Activated CD4-positive, alpha-beta T cell treated with anti-CD3 and anti-CD28 coated beads, Interleukin-10, Interleukin-2, amounts not matched to agents 100 ng/mL and 50 ng/mL, durations not matched to agents 16 hours and 8 hours (primary cell): ENCODE measurements around the gene RPS27.
A peak's percentile ranks its signal among the peaks of the same experiment; 100 is the strongest.

Source experiments
- DNase-seq: peaks from one replicate; pipeline ENCODE4 v3.0.0-alpha.2; 2020

RPS27 gene

DNA sequence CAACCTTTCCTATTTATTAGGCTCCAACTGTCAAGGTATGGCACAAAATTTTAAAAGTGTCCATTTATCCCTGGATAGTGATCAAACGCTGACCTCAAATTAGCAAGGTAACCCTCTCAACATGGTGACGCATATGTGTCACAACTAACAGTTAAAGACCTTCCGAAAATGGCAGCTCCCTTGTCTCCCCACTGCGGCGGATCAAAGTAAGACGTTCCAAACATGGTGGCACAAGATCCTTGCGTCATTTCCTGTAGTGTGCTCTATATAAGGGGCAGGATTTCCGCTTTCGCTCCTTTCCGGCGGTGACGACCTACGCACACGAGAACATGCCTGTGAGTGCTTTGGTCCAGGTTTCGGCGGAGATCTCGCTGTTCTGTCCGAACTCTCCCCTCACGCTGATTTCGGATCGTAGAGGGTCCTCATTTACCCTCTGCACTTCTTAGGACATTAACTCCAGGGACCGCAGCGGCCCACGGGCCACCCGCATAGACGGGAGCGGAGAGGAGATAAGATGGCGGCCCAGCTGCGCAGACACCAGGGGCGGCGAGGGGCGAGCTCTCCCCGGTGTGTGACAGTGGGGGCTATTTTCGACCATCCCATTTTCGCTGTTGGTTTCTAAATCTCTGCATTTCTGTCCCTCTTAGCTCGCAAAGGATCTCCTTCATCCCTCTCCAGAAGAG, at the start of gene RPS27:
RPS27 (plus strand) TSS at position 295 of the 683 bp plus-strand sequence; CDS start at position 330, 35 bp downstream.
- peak; percentile 97 for DNase-seq

DNA sequence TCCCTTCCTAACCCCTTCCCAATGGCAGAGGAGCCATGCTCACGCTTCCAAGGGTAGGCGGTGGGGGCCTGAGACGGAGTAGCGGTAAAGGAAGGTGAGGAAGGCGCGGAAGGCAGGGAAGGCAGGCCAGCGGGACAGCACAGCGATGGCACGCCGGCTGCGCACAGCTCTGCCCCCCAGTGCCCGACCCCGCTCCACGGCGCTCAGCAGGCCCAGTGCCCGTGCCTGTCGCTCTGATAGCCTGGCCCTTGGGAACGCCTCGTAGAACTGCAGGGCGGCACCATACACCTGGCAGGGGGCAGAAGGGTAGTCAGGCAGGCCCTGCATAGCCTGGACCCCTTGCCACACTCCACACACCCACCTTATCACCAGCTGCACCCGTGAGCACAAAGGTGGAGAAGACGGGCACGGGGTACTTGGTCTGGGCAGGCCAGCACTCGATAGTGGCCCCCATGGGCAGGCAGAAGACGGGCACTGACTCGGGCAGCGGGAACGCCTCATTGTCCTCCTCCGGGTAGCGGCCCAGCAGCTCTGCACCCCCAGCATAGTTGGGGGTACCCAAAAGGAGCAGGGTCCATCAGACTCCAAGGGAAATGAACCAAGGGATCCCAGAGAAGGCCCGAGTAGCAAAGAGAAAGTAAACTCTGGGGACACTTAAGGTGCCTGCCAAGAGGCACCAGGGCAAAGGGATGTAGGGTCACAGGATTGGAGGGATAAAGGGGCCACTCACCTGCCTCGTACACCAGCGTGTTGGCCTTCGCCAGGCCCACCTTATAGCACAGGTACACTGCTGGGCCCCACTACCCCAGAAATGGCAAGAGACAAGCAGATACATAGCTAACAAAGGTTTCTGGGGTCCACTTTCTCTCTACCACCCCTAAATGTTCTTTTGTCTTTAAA, 48.5 kb upstream of the RPS27 start:
- no peak for DNase-seq

DNA sequence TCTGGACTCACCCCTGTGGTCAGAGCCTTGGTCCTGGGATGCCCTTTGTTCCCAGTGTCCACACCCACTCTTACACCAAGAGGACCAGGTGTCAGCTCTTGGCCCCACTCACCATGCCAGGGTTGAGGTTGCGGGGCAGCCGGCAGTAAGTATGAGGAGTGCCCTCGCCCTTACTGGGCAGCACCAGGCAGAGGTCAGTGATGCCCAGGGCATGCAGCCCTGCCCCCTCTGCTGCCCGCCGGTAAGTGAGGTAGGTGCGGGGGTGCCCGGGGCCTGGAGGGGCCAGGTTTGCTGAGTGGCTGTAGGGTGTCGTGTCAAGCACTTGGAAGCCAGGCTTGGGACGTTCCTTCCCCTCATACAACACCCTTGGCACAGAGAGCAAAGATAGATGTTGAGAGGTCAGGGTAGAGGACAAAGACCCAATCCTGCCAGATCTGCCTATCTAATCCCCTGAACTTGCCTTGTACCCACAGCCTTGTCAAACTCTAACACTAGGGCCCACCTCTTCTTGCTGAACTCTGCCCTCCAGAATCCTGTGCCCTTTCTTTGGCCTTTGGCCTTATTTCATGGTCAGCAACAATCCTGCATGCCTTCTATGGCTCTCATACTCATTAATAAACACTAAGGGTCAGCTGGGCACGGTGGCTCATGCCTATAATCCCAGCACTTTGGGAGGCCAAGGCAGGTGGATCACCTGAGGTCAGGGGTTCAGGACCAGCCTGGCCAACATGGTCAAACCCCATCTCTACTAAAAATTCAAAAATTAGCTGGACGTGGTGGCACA, 47.6 kb upstream of the RPS27 start:
- DNase-seq = no peak

DNA sequence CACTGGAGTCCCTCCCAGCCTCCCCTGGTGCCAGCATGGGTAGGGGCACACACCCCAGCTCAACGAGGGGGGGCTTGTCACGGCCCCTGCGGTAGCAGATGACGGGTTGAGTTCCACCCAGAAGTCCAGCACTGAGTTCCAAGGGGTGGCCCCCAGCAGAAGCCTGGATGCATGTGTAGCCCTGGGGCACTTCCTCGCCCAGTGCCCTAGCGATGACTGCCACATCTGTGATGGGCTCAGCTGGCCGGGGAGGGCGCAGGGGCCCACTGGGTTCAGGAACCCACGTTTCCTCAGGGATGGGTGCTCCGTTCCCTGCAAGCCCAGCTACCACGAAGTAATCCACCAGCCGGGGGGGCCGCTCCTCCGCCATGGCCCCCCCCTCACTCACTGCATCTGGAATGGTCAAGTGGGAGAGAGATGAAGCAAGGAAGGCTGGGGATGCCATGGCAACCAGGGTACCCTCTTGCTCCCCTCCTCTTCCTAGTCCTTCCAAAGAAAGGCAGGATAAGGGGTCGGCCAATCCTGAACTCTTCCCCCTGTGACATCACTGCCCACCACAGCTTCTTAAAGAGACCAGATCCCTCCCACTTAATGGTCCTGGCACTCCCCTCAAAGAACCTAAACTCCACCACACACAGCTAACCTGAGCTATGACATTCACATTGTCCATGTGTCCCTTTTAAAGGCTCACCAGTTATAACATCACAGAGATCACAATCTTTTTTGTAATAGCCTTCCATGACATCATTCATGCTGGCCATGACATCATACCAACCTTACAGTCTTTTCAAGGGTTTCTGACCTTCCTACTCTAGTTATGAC, 46.3 kb upstream of the RPS27 start:
- DNase-seq = no peak

DNA sequence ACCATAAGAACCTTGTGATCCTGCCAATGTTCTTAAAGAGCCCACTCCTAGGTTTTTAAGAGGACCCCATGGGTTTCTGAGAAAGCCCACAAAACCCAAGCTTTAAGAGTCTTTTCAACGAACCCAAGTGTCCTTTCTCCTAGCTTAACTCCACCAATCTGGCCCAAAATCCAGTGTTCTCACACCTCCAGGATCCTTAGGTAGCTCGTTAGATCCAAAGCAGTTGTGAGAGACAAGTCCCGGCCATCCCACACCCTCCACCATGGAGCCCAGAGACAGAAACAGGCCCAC, 45.8 kb upstream of the RPS27 start:
- no peak for DNase-seq

DNA sequence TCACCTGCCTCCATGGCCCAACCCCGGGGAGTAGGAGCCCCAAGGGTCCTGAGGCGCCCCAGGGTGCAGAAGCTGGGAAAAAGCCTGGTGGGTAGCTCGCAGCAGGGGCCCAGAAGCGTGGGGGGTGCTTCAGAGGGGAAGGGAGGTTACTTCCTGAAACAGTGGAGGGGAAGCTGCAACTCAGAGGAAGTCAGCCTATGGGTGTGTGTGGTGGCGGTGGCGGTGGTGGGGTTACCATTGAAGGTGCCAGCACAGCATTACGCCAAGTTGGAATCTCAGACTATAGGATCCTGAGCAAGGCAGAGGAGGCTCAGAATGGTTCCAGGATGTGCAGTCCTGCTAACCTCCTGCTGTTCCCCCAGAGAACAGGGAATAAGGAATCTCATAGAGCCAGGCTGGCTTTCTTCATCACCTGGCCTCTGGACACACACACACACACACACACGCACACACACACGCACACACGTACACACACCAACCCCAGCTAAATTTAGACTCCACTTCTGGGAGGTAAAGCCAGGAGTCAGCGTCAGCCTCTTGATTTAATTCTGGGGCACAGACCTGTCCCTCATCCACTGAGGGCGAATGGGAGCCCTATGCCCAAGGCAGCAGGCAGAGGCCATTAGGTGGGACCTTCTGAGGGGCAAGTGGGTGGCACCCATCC, 45.3 kb upstream of the RPS27 start:
- DNase-seq = peak; percentile 84

DNA sequence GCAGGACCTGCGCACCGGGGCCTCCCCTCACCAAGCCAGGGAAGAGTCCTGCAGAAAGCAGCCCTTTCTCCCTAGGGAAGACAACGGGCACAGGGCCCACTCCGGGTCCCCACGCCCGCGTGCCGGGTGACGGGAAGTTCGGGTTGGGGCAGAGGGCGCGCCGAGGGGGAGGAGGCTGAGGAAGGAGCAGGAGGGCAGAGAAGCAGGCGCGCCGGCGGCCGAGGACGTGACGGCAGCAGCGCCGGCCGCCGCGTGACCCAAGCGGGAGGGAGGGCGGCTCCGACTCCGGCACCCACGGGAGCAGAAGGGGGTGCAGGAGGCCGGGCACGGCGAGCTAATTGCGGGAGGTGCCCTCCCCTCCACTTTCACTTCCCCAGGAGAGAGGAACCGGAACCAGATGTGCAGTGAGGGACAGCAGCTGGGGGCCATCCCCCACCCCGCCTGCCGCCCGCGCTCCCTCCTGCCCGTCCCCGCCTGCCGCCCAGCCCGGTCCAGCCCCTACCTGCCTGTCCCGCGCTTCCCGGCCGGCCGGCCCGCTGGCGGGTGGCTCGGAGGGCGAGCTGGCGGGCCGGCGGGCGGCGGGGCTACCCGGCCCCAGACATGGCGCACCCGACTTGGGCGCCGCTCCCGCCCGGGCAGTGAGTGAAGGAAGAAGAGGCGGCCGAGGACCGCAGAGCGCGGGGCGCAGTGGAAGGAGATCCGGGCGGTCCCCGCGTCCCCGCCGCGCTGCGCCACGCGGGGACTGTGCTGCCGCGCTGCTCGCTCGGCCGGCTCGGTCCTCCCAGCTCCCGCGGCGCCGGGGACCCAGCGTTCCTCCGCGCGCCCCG, 44.6 kb upstream of the RPS27 start:
- DNase-seq = peak; percentile 86

DNA sequence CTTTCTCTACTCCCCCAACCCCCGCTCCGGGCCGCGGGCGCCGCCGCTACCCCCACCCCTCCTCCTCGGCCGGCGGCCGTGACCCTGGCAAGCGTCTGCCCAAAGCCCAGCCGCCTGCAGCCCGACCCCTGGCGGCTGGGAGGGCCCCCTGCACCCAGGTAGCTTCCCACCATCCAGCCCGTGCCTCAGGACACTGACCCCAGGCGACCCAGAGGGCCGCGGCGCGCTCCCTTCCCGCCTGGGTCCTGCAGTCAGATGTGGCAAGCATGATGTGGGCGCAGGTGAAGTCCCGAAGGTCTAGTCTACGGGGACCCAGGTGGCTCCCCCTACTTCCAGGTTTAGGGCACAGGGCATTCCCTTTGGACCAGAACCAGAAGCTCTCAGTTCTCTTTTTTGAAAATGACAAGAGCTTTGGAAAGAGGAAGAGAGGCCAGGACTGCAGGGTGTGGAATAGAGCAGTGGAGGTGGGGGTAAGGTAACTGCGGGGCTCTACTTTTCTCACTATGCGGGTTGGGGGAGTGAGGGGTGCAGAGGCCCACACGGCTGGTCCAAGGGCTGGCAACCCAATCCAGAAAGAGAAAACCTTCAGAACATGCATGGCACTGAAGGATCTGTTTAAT, 43.8 kb upstream of the RPS27 start, which contains the start of gene DENND4B:
DENND4B (minus strand) TSS at position 97 of the 620 bp plus-strand sequence. CDS start 2,344 bp downstream, outside the sequence.
- DNase-seq = peak; percentile 89

DNA sequence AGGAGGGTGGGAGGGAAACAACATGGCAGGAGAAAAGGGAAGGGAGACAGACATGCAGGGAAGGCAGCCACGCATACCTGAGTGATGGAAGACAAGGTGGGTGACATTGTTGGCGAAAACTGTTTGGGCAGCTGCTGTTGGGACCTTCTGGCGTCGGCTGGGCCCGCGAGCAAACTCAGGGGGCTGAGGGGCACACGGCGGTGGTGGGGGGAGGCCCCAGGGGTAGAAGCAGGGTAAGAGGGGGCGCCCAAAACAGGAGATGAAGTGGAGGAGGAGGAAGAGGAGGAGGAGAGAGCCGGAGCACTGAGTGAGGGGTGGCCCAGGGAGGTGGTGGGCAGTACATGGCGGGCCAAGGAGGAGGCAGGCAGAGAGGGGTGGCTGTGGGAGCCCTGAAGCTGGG, 39.4 kb upstream of the RPS27 start:
- DNase-seq = no peak

DNA sequence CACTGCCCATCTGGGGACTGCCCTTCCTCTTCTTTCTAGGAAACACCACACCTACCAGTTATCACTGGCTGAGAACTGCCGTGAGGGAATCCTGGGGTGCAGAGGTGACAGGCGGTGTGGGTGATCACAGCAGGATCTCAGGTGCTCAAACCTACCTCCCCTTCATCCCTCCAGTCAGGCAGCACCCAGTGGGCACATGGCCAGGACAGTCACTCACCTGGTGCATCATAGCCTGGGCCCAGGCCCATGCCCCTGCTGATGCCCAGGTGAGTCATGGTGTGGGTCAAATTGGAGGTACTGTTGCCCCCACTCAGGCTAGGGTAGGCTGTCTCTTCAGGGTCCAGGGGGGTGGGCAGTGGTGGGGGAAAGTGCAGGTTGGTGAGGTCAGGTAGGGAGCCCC, 38.8 kb upstream of the RPS27 start:
- no peak for DNase-seq

DNA sequence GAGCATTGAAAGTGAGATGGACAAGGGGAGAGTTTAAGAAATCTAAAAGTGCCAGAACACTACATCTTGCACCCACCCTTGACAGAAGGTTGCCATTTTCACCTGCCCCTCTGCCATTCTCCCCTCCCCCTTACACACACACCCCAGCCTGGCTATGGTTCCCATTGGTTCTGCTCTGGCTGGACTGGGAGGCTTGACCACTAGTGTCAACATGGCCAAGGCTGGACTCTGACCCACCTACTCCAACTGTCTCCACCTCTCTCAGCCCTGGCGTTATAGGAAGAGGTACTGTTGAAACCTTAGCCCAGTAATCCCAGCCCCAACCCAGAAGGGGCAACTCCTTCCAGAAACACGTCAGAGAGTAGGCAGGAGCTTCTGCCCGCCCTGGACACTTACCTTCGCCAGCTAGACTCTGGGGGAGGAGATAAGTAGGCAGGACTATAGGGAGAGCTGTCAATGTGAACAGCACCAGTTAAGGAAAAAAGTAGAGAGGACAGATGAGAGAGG, 36.6 kb upstream of the RPS27 start:
- DNase-seq = no peak

DNA sequence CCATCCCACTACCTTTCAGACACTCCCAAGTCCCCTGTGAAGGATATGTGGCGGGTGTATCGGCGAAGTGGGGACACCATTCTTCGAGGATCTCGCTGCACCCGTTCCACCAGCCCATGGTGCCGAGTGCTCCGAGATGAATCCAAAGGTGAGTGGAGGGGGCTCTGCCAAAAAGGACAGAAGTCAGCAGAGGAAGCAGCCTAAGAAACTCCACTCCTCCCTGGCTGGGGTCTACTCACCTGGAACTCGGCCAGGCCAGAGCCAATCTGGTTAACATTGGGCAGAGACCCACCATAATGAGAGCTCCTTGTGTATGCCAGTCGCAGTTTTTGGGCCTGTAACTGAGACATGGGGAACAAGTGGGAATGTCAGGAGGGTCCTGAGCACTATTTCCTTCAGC, 35.7 kb upstream of the RPS27 start:
- DNase-seq = no peak

DNA sequence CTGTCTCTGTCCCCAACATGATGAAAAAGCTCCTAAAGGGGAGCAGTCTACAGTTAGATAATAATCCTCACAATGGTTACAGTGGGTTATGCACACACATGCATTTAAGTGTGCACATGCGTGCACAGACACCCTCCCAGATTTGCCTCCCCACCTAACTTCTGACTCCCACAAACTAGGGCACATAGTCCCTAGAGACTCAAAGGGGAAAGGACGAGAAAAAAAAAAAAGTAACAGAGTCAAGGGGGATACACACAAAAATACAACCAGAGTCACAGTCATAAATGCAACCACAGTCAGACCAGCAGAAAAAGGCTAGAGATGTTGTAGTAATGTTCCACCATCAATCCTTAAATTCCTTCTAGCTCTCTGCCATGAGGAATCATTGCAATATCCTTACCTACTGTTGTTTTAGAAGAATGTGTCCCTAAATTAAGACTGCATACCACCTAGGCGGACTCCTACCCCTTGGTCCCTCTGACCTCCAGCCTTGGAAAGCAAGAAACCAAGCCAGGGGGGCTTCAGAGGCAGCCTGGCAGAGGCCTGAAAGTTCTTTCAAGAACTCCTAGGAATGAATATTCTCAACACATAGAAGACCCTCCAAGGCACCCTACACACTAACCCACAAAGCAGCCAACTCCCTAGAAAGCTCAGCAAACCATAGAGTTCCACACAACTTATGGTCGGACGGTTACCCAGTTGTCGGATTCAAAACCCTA, 33.4 kb upstream of the RPS27 start:
- DNase-seq = no peak

DNA sequence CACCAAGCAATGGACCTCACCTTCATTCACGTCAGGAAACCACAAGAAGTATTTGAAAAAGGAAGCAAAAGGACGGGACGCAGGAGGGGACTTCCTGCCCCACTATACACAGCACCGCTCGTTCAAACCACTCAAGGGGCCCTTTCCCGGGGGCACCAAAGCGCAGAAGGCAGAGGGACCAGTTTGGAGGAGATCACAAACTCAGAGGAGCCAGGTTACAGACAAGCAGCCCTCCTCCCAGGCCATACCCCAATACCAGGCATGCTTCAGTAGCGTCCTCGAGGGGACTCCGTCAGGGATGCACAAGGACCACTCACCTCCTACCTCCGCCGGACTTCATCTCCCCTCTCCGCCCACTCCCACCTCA, 32.8 kb upstream of the RPS27 start:
- DNase-seq = peak; percentile 60

DNA sequence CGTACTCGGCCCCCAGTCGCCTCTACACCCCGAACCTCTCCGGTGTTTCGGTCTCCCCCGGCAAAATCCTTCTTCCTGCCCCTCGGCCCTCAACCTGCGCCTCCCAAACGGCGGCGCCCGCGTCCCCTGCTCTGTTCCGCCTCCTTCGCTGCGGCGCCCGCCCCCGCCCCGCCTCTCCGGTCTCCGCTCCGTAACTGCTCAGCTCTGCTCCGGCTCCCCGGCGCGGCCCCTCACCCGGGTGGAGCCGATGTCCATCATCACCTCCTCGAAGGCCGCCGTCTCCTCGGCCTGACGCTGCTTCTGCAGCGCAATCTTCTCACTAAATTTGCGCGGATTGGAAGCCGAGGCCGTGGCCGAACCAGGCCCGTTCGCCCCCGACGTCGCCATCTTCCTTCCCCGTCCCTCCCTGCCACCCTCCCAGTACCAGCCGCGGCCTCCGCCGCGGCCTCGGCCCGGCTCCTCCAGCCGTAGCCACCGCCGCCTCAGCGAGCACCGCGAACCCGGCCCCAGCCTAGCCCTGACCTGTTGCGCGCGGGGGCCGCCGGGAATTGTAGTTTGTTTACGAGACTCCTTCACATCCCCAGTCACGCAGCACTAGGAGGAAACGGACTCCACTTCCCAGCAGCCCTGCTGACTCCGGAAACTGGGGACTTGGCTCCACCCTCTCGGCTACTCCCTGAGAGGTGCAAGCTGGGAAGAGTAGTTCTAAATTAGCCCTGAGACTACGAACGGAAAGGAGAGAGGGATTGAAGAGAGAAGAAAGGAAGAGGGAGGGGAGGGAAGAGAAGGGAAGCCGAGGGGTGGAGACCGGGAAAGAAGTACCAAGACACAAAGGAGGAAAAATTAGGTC, 32.2 kb upstream of the RPS27 start, which contains the start of gene CRTC2:
CRTC2 (minus strand) TSS at position 502 of the 850 bp plus-strand sequence; CDS start at position 387, 115 bp downstream.
- peak; percentile 99 for DNase-seq

DNA sequence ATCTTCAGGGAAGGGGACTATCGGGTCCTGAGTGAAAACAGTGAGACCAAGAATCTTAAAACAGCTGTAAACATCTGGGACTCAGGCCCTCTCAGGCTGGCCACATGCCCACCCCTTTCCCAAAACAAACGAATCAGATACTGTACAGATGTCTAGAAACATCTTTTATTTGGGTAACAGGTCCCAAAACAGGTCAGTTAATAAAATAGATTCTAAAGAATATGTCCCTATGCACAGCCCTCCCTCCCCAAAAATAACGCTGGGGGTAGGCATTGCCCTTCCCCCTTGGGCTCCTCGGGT, 31.7 kb upstream of the RPS27 start:
- no peak for DNase-seq

DNA sequence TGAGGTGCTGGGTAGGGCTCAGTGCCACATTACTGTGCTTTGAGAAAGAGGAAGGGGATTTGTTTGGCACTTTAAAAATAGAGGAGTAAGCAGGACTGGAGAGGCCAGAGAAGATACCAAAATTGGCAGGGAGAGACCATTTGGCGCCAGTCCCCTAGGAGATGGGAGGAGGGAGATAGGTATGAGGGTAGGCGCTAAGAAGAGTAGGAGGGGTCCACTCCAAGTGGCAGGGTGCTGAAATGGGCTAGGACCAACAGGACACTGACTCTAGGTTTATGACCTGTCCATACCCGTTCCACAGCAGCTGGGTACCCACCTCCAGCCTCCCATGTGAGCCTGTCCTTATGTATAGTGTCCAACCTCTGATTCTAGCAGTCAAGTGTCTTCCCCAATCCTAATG, 31.1 kb upstream of the RPS27 start:
- DNase-seq = no peak

DNA sequence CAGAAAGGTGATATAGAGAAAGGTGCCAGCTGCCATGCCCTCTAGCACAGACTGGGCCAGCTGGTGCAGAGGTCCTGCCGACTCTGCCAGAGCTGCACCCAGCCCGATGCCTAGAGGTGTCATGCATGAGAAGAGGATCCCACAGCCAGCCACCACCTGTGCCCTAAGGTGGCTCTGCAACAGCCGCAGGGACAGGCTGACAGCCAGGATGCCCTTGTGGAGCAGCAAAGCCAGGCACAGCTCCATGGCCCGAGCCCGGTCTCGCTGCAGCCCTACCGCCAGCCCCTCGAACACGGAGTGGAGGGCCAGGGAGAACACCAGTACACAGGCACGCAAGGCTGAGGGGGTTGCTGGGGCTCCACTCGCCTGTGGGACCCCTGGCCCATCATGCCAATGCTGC, 30.4 kb upstream of the RPS27 start:
- DNase-seq = no peak

DNA sequence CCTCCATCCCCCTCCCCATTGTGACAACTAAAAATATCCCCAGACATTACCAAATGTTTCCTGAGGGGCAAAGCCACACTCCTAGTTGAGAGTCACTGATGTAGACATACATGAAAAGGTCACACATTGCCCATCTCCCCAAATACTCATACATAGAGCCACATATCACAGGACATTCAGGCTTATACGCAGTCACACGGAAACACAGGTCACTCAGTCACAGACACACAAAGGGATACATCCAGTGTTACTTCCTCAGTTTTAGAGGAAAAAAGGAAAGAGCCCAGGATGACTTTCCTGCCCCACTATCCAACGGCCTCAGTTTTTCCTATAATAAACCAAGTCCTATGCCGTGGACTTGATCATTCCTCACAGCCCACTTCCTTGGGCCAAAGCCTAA, 29.1 kb upstream of the RPS27 start:
- no peak for DNase-seq
